ENCODE results near the gene TTC38.

Gene TTC38

DNA sequence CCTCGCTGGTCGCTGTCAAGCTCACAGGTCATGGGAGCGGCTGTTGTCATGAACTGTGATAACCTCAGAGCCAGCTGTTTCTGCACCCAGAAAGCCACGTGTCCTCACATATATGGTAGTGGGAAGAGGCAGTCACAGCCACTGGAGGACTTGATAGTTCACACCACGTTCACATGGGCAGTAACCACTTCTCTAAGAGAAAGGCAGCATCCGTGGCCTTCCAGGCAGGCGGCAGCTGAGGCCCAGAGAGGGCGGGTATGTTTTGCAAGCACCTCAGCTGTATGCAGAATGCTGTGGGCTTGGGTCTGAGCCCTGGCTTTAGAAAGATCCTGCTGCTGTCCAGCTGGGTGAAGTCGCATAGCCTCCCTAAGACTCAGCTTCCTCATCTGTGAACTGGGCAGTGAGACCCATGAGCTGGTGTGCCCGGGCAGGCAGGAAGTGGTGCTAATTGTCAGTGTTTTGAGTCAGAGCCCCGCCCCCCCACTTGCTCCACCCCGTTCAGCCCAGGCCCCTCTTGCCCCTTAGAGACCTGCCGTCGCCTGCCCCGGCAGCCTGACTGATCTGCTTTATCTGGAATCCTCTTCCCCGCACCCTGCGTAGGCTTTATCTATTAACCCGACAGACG is 13.3 kb downstream of the TTC38 start:
- DNase-seq (ENCODE audit: low spot score), result no peak
- TF ChIP-seq, protein P1, sequence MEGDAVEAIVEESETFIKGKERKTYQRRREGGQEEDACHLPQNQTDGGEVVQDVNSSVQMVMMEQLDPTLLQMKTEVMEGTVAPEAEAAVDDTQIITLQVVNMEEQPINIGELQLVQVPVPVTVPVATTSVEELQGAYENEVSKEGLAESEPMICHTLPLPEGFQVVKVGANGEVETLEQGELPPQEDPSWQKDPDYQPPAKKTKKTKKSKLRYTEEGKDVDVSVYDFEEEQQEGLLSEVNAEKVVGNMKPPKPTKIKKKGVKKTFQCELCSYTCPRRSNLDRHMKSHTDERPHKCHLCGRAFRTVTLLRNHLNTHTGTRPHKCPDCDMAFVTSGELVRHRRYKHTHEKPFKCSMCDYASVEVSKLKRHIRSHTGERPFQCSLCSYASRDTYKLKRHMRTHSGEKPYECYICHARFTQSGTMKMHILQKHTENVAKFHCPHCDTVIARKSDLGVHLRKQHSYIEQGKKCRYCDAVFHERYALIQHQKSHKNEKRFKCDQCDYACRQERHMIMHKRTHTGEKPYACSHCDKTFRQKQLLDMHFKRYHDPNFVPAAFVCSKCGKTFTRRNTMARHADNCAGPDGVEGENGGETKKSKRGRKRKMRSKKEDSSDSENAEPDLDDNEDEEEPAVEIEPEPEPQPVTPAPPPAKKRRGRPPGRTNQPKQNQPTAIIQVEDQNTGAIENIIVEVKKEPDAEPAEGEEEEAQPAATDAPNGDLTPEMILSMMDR (IDR thresholded peaks at IDR 0.05; ENCODE audit: extremely low read depth, insufficient read depth, missing control alignments), result no peak
- in situ Hi-C loops (cut with MboI; ENCODE audit: low pct_unique_long_range_greater_than_20kb, low sequenced_read_pairs, unreplicated experiment), result no loop called here

DNA sequence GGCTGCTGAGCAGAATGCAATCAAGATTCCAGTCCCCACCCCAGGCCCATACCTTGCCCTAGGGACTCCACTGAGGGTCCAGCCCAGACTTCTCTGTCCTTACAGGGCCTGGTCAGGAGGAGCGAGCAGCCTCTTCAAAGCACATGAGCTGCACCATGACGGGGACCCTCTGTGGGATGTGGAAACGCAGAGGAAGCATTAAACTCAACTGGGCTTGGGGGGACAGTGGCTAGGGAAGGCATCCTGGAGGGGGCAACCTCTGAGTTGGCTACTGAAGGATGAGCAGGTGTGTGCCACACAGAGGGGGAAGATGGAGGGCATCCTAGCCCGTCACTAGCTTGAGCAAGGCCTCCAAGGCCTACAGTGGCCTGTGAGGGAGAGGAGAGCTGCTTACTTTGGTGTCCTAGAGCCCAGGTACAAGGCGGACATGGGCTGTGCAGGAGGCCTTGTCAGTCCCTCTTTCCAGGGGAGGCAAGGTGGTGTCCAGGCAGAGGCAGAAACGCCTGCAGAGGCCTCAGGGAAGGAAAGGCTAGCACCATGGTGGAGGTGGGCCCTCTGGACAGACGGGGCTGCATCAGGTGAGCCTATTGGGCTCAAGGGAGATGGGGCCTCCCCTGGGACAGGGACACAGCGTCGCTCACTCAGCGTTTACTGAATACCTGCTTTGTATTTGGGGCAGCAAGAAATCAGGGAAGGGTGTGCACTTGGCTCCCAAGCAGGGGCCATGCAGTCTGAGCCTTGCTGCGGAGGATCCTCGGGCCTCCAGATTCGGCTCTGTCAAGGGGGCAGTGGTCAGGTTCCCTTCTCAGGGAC is 14.3 kb downstream of the TTC38 start:
- TF ChIP-seq, protein P1 (IDR thresholded peaks at IDR 0.05; ENCODE audit: extremely low read depth, insufficient read depth, missing control alignments), result no peak
- in situ Hi-C loops (cut with MboI; ENCODE audit: low pct_unique_long_range_greater_than_20kb, low sequenced_read_pairs, unreplicated experiment), result no loop called here
- DNase-seq (ENCODE audit: low spot score), result no peak

DNA sequence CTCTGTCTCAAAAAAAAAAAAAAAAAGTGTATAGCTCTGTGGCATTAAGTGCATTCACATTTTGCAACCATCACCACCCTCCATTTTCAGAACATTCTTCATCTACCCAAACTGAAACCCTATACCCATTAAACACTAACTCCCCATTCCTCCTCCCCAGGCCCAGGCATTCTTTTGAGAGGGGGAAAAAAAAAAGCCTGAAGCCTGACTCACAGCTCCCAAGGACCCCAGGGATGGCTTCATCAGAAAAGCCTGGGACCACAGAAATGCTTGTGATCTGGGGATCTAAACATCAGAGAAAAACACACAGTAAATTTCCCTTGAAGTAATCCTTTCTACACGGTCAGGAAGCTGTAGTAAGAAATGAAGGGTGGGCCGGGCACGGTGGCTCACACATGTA is 18.2 kb downstream of the TTC38 start:
- TF ChIP-seq, protein P1 (IDR thresholded peaks at IDR 0.05; ENCODE audit: extremely low read depth, insufficient read depth, missing control alignments), result no peak
- DNase-seq (ENCODE audit: low spot score), result no peak
- in situ Hi-C loops (cut with MboI; ENCODE audit: low pct_unique_long_range_greater_than_20kb, low sequenced_read_pairs, unreplicated experiment), result no loop called here

DNA sequence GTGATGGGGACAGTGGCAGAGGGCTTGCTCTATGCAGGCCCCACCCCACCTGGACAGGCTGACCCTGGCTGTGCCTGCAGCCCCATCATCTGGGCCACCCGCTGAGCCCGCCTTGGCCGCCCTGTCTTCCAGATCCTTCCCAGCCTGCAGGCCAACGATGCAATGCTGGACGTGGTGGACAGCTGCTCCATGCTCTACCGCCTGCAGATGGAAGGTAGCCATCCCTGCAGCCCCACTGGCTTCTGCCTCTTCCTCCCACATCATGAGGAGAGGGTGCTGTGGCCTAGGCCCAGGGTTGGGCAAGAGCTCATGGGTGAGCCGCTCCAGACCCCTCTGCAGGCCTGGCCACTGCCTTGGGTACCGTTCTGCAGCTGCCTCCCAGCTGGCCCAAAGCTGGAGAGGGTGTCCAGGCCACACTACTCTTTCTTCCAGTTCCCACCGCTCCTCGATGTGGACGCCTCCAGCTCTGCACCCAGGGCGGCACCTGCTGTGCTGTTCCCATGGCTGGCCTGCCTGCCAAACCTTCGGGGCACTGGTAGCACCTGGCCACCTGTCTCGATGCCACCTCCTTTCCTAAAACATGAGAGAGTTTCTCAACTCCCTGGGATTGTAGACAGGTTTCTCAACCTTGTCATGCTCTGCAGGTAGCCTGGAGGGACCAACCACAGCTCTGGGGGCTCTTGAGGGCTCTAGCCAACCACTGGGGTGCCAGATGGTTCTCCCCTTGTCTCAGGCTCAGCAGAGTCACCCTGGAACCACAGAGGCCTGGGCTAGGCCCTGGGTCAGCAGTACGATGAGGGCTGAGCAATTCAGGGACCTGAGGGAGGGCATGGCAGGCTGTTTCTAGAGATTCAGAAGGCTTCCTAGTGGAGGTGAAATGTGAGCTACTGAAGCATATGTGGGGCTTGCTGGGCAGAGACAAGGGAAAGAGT is 19.4 kb downstream of the TTC38 start:
- DNase-seq (ENCODE audit: low spot score), result no peak
- TF ChIP-seq, protein P1 (IDR thresholded peaks at IDR 0.05; ENCODE audit: extremely low read depth, insufficient read depth, missing control alignments), result no peak
- in situ Hi-C loops (cut with MboI; ENCODE audit: low pct_unique_long_range_greater_than_20kb, low sequenced_read_pairs, unreplicated experiment), result no loop called here

DNA sequence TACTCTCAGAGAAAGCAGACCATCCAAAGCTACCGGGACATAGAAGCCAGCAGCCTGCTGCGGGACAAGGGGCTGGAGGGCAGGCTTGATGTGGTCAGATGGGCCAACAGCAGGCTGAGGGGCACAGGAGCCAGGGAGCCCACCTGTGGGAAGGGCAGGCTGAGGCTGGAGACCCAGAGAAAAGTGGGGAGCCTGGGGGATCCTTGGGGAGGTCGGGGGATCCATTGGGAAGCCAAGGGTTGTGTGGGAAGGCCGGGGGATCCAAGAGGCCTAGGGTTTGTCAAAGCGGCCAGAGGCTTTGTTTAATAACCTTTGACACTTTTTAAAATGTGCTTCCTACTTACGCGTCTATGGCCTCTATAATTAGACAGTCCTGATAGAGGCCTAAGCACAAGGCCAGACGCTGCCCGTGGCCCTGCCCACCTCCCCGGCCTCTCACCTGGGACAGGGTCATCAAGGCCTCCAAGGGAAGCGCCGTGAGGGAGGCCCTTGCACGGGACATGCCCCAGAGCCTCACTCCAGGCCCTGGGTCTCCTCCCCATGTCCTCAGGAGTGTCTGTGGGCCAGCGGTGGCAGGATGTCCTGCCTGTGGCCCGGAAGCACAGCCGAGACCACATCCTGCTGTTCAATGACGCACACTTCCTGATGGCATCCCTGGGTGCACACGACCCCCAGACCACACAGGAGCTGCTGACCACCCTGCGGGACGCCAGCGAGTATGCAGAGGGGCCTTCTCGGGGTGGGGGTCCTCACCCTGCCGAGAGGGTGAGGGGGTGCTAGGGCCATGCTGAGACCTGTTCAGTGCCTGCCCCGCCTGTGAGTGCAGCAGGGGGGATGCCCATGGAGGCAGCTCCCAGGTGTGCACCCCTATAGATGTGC is 20.3 kb downstream of the TTC38 start:
- in situ Hi-C loops (cut with MboI; ENCODE audit: low pct_unique_long_range_greater_than_20kb, low sequenced_read_pairs, unreplicated experiment), result no loop called here
- DNase-seq (ENCODE audit: low spot score), result peak; percentile 89

More for the DNA sequence above, 20.3 kb downstream of the TTC38 start:
- TF ChIP-seq, protein P1 (IDR thresholded peaks at IDR 0.05; ENCODE audit: extremely low read depth, insufficient read depth, missing control alignments), result no peak

All from GM13977 (cell line).